OCI-LY3 (cell line): Measurements from ENCODE around the gene TIMP3.

Experiments used
- H2AFZ ChIP-seq: fragments of 200-600, 300-600 bp; shearing (Covaris generic); 2 replicates; pipeline ENCODE4 v1.6.0; 2014; ENCODE audit warnings: antibody characterized with exemption, low read depth, low read length
- H3K27ac ChIP-seq: fragments of 200-600, 300-600 bp; sonication (generic); 2 replicates; pipeline ENCODE4 v1.5.1; 2014; ENCODE audit warnings: mild to moderate bottlenecking, low read length, moderate library complexity, mixed read lengths
- H3K27me3 ChIP-seq: fragments of 200-600, 300-600 bp; sonication (generic); 2 replicates; pipeline ENCODE4 v1.6.1; 2014; ENCODE audit warnings: low read depth, low read length, mixed read lengths
- H3K36me3 ChIP-seq: fragments of 200-600, 300-600 bp; sonication (generic); replicated peaks from 2 replicates; pipeline ENCODE3; 2014; ENCODE audit warnings: low read depth, low read length, mixed read lengths
- H3K4me1 ChIP-seq: fragments of 300-600, 200-600 bp; sonication (generic); 2 replicates; pipeline ENCODE4 v1.6.1; 2014; ENCODE audit warnings: low read length, mixed read lengths
- H3K4me2 ChIP-seq: fragments of 200-600, 300-600 bp; sonication (generic); 2 replicates; pipeline ENCODE4 v1.6.1; 2014; ENCODE audit warnings: low read length, mixed read lengths
- H3K4me3 ChIP-seq: fragments of 300-600, 200-600 bp; sonication (generic); 2 replicates; pipeline ENCODE4 v1.5.1; 2014; ENCODE audit warnings: antibody characterized with exemption, mild to moderate bottlenecking, low read length, moderate library complexity
- H3K79me2 ChIP-seq: fragments of 300-600, 200-600 bp; shearing (Covaris generic); 2 replicates; pipeline ENCODE4 v1.6.1; 2014; ENCODE audit warnings: mild to moderate bottlenecking, low read length, mixed read lengths
- H3K9ac ChIP-seq: fragments of 300-600, 200-600 bp; shearing (Covaris generic); 2 replicates; pipeline ENCODE4 v1.6.0; 2014; ENCODE audit warnings: mild to moderate bottlenecking, low read length, moderate library complexity
- H3K9me3 ChIP-seq: fragments of 200-600, 300-600 bp; shearing (Covaris generic); 2 replicates; pipeline ENCODE4 v1.6.1; 2014; ENCODE audit warnings: low read length, mixed read lengths; ENCODE audit not compliant: insufficient read depth
- H4K20me1 ChIP-seq: fragments of 200-600, 300-600 bp; sonication (generic); 2 replicates; pipeline ENCODE4 v1.6.1; 2016; ENCODE audit warnings: low read length, mixed read lengths; ENCODE audit not compliant: insufficient read depth
- CTCF ChIP-seq: fragments of 200-600, 300-600 bp; sonication (generic); IDR thresholded peaks from 2 replicates; pipeline ENCODE4 v1.5.1; 2014; ENCODE audit warnings: antibody characterized with exemption, low read length, low read depth
- EZH2phosphoT487 ChIP-seq: fragments of 200-600 bp; shearing (Covaris generic); IDR thresholded peaks from 2 replicates; pipeline ENCODE4 v1.6.1; 2018; ENCODE audit warnings: antibody characterized with exemption, mixed run types, low read depth

Gene TIMP3

GRCh38 chr22:32810555-32811133 is 9.1 kb downstream of the TIMP3 start:
- Histone ChIP-seq H3K27me3 (peaks cover 66% of the 10 kb centered on the region), H4K20me1 (no peaks in the 10 kb centered on the region), H3K4me3 (no peak overlapping the region), H3K4me1 (no peaks in the 10 kb centered on the region), H3K9ac (no peak overlapping the region), H2AFZ (no peak overlapping the region), H3K27ac (no peak overlapping the region), H3K9me3 (no peaks in the 10 kb centered on the region), H3K36me3 (no peaks in the 10 kb centered on the region), H3K79me2 (no peaks in the 10 kb centered on the region), H3K4me2 (no peak overlapping the region)
- no peak for TF ChIP-seq EZH2phosphoT487
- TF ChIP-seq CTCF: no peak

GRCh38 chr22:32811788-32812545 is 10.5 kb downstream of the TIMP3 start:
- H4K20me1 ChIP-seq: no peaks in the 10 kb centered on the region
- no peaks in the 10 kb centered on the region for H3K36me3 ChIP-seq
- TF ChIP-seq EZH2phosphoT487: no peak
- TF ChIP-seq CTCF: no peak
- no peak overlapping the region for H3K27ac ChIP-seq
- no peak overlapping the region for H2AFZ ChIP-seq
- no peaks in the 10 kb centered on the region for H3K4me1 ChIP-seq
- H3K79me2 ChIP-seq: no peaks in the 10 kb centered on the region
- H3K27me3 ChIP-seq: peaks cover 65% of the 10 kb centered on the region
- no peaks in the 10 kb centered on the region for H3K9me3 ChIP-seq
- H3K4me2 ChIP-seq: no peak overlapping the region
- H3K9ac ChIP-seq: no peak overlapping the region
- no peak overlapping the region for H3K4me3 ChIP-seq

- H3K4me3 ChIP-seq: no peak overlapping the region
- H3K4me1 ChIP-seq: no peaks in the 10 kb centered on the region
- H3K4me2 ChIP-seq: no peak overlapping the region
- H3K9ac ChIP-seq: no peak overlapping the region
- H3K27me3 ChIP-seq: peaks cover 55% of the 10 kb centered on the region
- TF ChIP-seq EZH2phosphoT487: no peak
- no peak for TF ChIP-seq CTCF
- H3K27ac ChIP-seq: no peak overlapping the region
- no peaks in the 10 kb centered on the region for H3K9me3 ChIP-seq
- no peaks in the 10 kb centered on the region for H4K20me1 ChIP-seq
- no peaks in the 10 kb centered on the region for H3K79me2 ChIP-seq
- no peak overlapping the region for H2AFZ ChIP-seq
- no peaks in the 10 kb centered on the region for H3K36me3 ChIP-seq
These were observed 12.9 kb downstream of the TIMP3 start for GRCh38 chr22:32814285-32814860.

GRCh38 chr22:32815059-32815458 is 13.6 kb downstream of the TIMP3 start:
- no peaks in the 10 kb centered on the region for H3K4me1 ChIP-seq
- H3K27me3 ChIP-seq: peaks cover 49% of the 10 kb centered on the region
- no peaks in the 10 kb centered on the region for H3K79me2 ChIP-seq
- H3K36me3 ChIP-seq: no peaks in the 10 kb centered on the region
- H3K27ac ChIP-seq: no peak overlapping the region
- no peaks in the 10 kb centered on the region for H3K9me3 ChIP-seq
- TF ChIP-seq CTCF (no peak), EZH2phosphoT487 (no peak)
- no peak overlapping the region for H3K4me3 ChIP-seq
- no peak overlapping the region for H2AFZ ChIP-seq
- no peak overlapping the region for H3K4me2 ChIP-seq
- H4K20me1 ChIP-seq: no peaks in the 10 kb centered on the region
- H3K9ac ChIP-seq: no peak overlapping the region
